Stimulated activated CD8-positive, alpha-beta memory T cell treated with anti-CD3 and anti-CD28 coated beads, Interleukin-15, amount 100 ng/mL, for 4 hours (primary cell): Measurements from ENCODE around the gene BARX2.

Source experiments
- DNase-seq, 2 donors: peaks; one replicate each; pipeline ENCODE4 v3.0.0-alpha.2; 2020; ENCODE audit warnings: low read depth in 2 of 2

The BARX2 gene

DNA sequence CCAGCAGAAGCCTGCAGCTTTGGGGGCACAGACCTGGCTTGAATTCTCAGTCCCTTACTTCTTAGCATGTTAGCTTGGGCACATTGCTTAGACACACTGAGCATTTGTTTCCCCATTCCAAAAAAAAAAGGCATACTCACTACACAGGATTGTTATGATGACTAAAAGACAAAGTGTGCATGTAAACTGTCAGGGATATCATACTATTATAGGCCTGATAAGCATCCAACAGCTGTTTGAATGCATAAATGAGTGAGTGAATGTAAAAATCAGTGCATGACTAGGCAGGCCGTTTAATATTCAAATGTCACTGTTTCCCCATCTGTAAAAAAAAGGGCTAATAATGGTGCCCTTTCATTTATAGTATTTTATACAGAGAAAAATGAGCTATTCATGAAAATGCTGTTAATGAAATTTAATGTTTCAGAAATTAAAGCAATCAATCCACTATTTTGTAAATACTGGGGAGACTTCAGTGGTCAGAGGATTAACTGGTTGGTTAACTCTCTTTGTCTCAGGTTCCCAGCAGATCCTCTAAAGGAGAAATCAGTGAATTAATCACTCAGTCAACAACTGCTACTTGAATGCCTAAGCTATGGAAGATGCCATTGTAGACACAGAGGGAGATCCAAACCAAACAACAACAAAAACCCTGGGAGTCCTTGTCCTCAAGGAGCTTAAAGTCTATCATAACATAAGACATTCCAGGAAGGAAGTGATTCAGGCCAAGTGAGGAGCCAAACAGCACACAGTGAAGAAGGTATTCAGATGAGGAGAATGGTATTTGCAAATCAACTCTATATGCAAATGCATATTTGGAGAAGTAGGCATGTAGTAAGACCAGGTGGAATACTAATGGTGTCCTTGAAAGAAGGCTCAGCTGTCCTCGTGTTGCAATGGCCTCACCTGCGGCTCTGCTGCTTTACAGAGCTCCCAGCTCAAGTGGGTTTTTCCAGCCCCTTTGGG, 26.8 kb downstream of the BARX2 start:
- DNase-seq, result no peak

DNA sequence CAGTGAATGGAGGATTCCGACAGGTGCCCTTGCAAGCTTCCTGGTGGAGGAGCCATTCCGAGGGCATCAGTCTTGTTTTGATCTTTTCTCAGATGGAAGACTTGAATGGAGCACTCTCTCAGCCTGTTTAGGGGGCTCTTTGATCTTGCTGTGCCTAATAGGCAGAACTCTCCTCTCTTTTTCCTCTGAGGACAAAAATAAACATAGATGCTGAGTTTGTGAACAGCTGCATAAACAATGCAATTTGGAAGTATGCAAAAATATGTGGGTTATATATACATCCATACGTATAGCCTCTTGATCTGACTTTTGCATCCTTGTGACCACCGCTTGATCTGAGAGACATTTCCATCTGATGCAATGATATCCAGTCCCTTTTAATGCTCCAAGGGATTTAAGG, 29.1 kb downstream of the BARX2 start:
- no peak for DNase-seq

DNA sequence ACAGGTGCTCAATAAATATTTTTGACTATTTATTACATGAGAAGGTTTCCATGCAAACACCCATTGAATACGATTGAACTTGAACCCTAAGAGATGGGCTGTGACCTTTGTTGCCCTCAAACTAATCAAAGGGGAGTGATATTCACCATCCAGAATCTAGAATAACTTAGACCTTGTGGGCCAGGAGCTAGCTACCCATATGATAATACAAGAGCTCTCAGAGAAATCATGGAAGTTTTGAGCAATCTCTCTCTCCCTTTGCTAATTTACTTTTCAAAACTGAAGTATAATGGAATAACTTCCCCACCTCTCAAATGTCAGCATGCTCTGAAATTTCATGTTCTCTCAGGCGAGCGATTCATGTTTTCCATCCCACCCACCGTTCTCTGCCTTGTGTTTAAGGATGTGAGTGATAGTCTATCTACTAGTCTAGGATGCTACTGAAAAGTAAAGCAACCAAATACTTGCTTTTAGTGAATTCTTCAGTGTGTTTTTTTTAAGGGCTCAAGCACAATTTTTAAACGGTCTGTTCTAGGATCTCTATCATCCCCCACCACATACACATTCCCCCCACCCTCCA, 33.3 kb downstream of the BARX2 start:
- DNase-seq, result no peak

DNA sequence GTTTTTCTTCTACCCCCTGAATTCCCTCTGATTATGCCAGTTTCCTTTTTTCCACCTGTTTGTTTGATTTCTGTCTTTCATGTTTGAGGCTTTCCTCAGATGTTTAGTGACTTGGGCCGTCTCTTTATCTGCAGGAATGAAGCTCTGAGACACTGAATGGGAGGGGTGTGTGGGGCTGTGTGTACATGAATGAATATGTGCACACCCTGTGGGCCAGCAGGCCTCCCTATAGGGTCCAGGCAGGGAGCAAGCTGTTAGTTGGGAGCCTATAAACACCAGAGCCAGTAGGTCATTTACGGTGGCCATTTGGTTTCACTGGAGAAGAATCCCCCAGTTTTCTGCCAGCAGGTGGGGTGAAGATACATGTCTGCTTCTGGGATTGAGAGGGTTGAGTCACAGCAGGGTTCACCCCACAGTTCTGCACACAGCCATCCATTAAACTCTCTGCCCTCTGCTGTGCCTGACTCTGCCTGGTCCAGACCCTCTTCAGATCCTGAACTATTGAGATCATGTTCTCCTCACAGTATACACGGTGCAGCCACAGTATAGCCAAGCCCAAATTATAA, 34.8 kb downstream of the BARX2 start:
- no peak for DNase-seq

DNA sequence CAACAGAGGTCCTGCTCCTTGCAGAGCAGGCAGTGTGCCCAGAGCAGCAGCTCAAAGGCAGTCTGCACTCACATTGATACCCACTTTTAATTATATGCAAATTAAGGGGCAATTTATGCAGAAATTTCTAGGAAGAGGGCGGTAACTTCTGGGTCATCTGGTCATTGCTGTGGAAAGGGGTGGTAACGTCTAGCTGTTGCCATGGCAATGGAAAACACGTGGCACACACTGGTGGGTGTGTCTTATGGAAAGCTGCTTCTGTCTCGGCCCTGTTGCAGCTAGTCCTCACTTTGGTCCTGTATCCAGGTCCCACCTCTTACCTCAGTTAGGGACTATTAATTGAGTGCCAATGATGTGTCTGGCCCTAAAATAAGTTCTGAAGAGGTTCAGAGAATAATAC, 36.8 kb downstream of the BARX2 start:
- DNase-seq, result no peak

DNA sequence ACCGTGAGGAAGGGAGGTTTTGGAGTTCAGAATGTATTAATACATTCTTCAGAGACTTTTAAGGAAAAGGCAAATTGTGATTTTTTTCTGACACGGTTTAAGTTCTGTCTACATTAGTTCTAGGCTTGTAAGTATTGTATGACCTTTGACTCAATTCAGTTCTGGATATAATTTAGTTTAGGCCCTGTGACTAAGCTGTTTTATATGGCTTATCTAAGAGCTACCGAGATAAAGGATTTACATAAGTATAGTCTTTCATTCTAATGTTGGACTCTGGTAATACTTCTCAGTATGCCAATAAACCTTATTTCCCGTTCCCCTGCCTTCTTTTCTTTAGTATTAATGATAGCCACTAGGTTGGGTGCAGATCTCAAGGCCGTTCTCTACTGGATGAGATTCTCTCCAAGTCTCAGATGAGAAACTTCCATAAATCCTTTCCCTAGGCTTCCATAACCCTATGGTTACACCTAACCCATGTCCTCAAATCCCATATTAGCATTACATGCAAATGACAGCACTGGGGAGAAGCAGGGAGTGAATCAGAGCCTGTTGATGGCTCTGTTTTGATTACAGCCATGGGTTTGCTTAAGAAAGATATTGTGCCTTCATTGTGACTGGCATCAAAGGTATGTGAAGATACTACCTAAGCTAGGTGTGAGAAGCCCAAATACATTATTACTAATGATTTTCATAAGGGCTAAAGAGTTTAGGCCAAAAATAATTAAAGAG, 38.7 kb downstream of the BARX2 start:
- no peak for DNase-seq

DNA sequence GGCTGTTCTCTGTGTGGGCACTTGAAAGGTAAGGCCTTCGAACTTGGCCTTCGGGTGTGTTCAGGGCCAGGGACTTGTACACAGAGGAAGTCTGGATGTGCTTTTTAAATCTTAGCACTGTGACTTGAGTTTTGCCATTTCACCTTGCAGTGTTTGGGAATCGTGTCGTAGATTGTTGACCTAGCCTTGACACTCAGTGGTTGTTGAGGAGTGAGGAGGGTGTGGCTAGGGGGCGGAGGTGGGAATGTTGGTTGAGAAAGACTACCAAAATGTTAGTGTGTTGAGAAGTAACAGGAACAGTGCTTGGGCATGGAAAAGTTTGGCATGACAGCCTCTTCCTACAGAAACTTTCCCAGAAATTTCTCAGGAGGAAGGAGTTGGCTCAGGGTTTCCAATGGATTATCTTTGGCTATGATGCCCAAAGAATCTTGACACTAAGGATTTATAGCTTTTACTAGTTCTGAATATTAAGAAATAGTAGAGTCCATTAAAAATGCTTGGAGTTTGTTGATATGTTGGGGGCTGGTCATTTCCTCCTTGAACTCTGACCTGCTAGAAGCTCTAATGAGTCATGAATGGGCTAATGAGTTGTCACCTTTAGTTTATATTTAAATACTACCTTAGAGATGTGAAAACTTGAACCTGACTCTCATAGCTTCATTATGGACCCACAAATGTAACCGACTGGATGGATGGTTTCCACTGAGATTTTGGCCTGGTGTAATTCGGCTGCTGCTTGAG, 40.6 kb downstream of the BARX2 start:
- DNase-seq, result no peak

DNA sequence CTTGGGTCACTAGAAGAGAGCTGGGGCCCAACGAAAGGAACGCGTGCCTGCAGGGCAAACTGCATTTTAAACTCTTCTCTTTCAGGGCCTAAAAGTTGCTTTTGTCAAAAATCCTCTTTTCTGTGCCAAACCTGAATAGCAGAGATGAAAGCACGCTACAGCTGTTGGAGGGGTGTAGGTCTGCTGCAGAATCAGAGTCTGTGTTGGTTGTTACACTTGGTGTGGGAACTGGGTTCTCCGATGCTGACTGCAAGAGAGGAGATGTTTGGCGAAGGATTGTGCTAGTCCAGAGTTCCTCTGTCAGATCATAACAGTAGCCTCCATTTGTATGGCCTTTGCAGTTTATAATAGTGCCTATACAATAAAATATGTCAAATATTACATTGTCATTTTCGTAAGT, 41.8 kb downstream of the BARX2 start:
- no peak for DNase-seq

DNA sequence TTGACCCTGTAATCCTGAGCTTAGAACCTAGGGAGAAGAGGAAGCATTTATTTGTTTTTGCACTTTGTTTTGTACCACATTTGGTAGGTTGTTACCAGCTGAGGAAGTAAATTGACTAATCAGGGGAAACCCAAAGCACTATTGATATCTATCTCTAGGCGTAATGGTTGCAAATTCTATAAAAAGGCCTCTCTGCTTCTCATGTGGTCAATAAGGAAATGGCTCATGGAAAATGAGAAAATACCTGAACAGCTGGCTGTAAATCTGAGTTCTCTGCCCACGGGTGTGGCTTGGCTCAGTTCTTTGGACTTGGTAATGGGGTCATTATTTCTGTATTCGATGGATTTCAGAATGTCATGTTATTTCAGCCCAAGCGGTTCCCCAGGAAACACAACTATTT, 42.4 kb downstream of the BARX2 start:
- no peak for DNase-seq

DNA sequence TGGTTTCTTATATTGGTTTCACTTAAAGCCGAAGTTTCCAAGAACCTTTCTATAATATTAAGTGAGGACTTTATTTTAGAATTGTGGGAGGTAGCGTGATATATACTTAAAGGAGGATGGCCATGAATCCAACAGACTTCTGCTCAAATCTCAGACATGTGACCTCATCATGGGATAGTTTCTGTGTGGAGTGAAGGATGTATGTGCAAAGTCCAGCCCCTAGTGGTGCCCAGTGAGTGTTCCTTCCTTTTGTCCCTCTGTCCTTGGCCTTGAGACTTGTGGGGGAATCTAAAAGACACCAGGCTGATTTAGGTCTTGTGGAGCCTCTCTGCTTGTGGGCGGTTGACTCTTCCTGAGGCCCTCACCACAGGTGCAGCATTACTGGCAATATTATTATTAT, 43.7 kb downstream of the BARX2 start:
- DNase-seq, result no peak

DNA sequence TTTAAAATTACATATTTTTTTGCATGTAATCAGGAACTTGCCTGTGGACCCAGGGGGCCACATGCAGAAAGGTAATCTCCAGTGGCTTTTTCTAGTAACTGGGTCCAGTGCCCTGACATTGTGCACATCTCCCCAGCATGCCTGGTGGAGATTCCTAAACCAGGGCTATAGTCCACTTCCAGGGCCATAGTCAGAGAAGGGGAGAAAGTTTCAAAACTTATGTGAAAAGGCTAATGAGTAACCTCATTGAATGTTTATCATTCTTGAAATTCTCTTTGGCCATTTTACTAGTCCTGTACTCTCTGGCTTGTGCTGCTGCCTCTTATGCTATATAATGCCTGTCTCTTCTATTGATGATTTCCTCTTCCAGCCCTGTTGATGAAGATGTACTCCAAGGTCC, 47.8 kb downstream of the BARX2 start:
- no peak for DNase-seq

DNA sequence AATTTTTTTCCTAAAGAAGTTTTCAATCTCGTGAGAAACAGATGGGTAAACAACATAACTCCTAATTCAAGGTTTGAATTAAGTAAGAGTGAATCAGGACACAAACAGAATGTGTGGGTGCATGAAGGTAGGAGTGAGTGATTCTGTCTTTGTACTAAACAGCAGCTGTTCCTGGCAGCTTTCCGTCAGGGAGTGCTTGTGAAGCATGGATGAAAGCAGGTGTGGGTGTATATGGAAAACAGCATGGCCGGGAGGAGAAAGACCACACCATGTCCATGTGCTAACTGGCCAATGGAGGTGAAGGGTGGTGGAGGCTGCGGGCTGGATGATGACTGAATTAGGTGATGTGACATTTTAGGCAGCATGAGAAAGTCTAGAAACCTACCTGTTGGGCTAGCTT, 49.6 kb downstream of the BARX2 start:
- no peak for DNase-seq

DNA sequence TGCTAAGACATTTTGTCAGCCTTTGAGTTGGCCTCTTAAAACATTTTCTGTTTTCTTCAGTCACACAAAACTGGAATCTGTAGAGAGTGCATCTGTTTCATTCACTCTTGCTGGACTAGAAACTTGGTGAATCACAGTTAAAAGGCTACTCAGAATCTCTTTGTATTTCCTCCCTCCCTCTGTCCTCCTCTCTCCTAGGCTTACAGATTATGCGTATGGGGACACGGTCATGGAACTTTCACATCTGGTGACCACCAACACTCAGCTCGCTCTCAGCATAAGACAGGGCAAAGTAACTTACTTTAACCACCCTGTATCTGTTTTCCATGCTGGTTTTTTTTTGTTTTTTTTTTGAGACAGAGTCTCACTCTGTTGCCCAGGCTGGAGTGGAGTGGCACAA, 50.4 kb downstream of the BARX2 start:
- DNase-seq, result no peak

DNA sequence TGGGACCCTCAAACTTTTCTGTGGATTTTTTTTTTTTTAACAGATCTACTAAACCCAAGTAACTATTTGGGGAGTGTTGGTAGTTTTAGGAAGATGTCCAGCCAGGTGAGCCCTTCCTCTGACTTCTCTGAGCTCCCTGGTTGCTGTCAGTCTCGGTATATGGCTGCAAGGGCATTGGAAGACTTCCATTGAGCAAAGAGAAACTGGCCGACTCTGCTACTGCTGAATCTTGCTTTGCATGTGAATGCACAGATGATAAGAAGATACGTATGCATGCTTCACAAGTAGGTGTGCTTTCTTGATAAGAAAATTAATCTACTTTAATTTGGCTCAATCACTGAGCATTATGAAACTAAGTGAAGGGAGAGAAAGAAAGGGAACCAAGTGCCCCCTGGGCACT, 51.1 kb downstream of the BARX2 start:
- no peak for DNase-seq

DNA sequence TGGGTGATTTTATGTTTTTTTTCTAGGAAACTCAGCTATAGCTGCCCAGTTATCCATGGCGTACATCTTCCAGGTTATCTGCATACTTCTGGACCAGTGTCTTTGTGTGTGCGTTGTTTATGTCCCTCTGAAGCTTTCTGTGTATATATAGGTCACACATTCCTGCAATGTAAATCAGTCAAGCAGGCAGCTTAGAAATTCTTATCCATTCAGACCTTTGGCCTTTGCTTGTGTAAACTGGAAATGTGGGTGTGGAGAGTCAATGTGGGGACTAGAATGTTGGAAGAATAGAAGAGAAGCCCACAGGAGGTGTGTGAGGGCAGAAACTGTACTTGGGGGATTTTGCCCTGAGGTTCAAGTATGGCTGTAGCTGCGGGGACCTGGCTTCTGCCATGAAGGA, 51.7 kb downstream of the BARX2 start:
- DNase-seq, result no peak

DNA sequence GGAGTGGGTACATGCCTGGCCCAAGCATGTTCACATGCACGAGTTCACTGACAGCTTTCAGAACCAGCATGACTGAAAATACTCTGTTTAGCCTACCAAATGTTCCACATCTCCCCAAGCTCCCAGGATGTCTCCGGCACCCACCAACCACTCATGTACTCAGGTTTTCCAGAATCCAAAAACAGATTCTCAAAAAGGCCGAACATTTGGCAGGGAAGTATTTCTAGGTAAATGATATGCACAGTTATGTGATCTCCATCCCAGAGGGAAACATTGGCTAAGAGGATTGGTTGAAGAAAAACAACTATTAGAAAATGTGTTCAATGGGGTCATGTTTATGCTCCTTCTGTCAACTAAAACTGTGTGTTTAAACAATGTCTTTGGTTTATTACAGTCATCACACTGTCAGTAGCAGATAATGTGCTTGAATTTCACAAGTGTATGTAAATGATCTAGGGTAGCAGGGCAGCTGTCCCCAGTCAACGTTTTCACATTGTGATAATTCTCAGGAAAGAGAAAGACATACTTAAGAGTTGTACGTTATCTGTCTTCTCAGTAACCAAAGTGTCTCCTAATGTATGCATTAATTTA, 52.3 kb downstream of the BARX2 start:
- no peak for DNase-seq

DNA sequence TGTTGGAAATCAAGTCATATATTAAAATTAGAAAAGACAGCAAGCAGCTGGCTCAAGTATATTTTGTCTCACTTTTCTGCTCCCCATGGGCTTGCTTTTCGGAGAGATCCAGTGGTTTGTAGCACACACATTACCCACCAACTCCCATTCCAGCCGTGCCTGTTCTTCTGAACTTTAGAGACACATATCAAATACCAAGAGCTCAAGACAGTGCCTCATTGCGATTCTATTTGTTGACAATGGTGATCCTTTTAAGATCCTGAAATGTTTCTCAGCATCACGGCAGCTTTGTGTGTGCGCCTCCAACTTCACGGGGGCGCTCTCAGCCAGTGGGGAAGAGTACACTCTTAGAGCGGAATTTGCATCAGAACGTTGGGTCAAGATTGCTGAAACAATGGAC, 52.9 kb downstream of the BARX2 start:
- no peak for DNase-seq

DNA sequence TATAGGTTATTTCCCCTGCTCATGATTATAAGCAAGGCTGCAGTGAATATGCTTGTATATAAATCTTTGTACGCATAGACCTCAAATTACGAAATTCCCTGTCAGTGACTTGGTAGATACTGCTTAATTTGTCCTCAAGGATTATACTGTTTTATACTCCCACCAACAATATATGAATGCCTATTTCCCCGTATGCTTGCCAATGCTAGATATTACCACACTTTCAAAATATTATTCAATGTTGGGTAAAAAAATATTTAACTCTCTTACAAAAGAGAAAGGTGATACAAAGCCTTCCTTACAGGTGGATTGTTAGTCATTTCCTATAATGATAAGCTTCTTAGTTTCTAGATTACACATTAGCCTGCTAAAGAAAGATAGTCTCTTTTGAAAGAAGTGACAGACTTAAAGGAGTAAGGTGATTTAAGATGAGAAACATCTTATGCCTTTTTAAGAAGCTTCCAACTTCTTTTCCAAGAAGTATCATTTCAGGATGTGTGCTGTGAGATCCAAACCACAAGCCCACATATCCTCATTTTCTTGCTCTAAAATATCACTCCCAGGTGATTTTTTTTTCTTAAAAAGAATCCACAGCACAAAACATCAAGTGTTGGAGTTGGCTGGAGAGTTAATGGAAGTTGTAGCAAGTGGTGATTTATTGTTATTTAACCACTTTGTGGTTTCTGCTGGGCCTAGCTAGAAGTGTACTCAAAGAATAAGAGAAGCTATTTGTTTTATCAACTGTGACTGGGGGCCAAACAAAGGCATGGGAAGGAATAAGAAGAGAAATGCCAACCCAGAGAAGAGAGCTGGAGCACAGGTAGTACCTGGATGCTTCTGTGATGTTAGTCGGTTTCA, 59.2 kb downstream of the BARX2 start:
- no peak for DNase-seq

DNA sequence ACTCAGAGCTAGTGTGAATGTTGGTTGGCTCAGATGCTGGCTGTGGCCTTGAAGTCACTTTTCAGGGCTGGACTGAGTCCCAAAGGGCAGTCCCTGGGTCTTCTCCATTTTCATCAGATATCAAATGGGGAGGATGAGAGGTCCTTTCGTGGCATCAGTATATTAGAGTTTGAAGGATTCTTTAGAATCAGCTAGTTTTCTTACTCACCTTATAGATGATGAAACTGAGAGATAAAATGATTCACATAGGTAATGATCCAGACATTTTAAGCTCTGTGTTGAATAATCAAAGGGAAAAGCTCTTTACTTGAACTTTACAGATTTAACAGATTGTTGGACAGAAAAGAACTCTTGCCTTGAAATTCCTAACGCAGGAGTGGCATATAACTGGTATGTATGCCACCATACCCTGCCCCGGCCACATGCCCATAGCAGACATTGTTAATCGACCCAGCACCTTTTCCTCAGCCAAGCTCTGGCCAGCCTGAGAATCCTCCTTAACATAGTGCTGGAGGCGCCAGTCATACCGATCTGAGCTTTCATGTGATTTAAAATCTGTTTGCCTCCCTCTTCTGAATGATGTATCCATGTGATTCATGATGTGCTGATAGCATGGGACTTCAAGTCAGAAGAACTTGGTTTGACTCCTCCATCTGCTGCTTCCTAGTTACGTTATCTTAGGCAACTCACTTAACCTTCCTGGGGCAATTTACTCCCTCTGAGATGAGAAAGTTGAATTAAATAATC, 60.0 kb downstream of the BARX2 start:
- no peak for DNase-seq

DNA sequence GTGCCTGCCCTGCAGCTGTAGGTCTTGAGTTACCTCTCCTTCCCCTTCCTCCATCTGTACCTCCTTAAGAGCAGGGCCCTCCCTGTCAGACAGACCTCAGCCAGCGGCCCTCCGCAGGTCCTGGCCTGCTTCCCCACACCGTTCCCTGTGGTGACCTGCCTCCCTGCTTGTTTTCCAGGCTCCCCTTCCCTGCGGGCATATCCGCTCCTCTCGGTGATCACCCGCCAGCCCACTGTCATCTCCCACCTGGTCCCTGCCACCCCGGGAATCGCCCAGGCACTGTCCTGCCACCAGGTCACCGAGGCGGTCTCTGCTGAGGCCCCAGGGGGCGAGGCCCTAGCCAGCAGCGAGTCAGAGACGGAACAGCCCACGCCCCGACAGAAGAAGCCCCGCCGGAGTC, 60.9 kb downstream of the BARX2 start:
- no peak for DNase-seq
